WI38 (cell line): Measurements from ENCODE around the gene TM4SF4.

Experiments used
- H3K4me3 ChIP-seq: 2 replicates; pipeline ENCODE4 v1.5.1; 2011; ENCODE audit warnings: low read depth, mild to moderate bottlenecking, control low read depth, low read length
- TF ChIP-seq, protein P1 (sequence below): IDR thresholded peaks from 2 replicates; pipeline ENCODE4 v1.5.1; 2012; ENCODE audit warnings: low read depth, mild to moderate bottlenecking, control low read depth, low read length

TM4SF4 gene

DNA sequence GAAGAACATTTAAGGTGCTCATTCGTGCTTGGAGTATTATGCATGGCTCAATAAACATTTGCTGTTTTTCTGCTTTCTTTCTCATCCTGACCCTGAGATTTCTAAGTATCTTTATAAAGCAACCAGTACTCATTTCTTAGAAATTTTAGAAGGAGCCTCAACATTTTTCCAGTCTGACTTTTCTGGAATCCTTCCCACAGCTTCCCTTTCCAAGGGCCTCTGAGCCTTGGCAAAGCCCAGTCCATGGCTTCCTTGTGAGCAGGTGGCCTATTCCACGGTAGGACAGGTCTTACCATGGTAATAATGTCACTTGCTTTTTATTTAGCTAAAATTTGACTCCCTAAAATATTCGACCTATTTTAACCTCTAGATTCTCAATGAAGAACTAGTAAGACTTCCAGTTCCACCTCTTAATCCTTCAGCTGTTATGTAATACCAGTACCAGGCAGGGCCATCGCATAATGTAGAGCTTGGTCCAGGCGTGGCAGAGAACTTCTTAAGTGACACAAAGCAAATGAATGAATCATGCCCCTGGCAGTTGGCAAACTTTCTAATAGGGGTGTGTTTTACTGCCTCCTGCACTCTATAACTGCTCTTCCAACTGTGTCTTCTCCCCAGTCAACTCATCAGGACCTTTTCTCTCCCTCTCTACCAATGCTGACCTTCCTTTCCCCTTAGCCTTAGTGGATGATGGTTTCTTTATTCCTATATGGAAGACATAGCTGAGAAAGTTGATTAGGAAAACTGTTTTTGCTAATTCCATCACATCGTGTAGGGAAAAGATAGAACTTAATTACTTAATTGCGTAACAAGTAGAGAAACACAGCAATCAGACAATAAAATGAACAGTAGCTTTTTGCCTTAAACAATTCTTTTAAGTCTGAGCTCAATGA, 894 bp upstream of the TM4SF4 start:
- TF ChIP-seq, protein P1, sequence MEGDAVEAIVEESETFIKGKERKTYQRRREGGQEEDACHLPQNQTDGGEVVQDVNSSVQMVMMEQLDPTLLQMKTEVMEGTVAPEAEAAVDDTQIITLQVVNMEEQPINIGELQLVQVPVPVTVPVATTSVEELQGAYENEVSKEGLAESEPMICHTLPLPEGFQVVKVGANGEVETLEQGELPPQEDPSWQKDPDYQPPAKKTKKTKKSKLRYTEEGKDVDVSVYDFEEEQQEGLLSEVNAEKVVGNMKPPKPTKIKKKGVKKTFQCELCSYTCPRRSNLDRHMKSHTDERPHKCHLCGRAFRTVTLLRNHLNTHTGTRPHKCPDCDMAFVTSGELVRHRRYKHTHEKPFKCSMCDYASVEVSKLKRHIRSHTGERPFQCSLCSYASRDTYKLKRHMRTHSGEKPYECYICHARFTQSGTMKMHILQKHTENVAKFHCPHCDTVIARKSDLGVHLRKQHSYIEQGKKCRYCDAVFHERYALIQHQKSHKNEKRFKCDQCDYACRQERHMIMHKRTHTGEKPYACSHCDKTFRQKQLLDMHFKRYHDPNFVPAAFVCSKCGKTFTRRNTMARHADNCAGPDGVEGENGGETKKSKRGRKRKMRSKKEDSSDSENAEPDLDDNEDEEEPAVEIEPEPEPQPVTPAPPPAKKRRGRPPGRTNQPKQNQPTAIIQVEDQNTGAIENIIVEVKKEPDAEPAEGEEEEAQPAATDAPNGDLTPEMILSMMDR, result no peak
- H3K4me3 ChIP-seq, result no peak overlapping the region

DNA sequence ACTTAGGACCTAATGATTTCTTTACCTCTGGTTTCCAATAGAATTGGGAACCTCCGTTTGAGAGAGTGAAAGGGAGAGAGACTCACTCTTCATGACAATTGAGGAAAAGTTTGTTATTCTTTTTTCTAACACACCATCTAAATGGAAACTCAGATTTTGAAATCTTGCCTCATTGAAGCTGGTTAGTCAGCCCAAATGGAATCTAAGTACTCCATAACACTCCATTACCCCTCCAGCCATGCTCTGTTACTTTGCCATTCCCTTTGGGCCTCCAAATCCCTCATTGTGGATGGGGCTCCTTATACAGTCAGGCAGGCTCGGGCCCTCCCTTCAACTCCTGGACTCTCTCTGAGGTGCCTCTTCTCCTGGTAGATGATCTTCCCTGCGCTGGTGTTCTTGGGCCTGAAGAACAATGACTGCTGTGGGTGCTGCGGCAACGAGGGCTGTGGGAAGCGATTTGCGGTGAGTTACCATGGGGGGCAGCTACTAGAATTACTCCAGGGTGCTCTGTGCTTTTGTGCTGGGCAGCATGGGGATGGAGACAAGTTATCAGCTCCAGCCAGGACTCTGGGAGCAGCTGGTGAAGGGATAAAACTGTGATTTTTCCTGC, 1.1 kb downstream of the TM4SF4 start:
- TF ChIP-seq, protein P1, result no peak
- no peak overlapping the region for H3K4me3 ChIP-seq

DNA sequence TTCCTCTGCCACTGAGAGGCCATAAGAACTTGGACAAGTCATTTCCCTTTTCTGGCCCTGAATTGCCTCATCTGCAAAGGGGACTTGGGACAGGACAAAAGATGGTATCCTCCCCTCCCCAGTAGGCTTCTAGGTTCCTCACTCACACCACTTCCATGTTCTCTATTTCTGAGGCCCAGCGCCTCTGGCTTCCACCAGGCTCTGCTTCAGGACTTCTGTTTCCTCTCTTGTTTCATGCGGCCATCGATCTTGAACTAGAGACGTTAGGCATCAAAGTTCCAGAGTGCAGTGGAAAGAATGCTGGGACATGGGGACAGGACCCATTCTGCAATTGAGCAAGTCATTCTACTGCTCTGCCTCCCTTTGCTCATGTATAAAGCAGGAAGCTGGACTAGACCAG, 1.7 kb downstream of the TM4SF4 start:
- TF ChIP-seq, protein P1, result no peak
- H3K4me3 ChIP-seq, result no peak overlapping the region

DNA sequence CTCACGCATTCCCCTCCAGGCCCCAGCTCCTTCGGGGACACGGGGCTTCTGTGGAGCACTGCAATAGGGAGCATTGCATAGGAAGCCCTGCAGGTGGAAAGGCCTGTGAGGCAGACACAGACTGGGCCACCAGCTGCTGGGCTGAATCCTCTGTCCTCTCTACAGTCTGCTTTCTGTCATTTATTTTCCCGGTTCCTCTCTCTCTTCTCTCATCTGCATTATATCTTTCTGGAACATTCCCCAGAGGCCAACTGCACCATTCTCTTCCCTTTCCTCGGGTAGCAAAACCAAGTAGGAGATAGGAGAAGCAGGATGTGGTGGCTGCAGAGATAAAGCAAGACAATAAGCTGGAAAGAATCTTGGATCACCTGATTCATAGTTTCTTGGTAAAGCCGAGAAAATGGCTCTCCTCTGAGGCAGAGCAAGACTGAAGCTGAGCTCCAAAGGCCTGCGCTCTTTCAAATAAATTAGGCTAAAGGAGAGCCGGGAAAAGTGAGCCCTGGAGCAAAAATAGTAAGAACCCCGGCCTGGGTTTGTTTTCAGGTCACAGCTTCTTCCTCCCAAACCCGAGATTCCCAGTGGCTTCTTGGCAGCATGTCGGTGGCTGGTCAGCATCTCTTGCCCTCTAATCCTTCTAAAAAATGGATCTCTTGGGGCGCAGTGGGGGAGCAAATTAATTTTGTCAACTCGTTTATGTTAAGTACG, 5.3 kb downstream of the TM4SF4 start:
- TF ChIP-seq, protein P1, result no peak
- H3K4me3 ChIP-seq, result no peak overlapping the region

DNA sequence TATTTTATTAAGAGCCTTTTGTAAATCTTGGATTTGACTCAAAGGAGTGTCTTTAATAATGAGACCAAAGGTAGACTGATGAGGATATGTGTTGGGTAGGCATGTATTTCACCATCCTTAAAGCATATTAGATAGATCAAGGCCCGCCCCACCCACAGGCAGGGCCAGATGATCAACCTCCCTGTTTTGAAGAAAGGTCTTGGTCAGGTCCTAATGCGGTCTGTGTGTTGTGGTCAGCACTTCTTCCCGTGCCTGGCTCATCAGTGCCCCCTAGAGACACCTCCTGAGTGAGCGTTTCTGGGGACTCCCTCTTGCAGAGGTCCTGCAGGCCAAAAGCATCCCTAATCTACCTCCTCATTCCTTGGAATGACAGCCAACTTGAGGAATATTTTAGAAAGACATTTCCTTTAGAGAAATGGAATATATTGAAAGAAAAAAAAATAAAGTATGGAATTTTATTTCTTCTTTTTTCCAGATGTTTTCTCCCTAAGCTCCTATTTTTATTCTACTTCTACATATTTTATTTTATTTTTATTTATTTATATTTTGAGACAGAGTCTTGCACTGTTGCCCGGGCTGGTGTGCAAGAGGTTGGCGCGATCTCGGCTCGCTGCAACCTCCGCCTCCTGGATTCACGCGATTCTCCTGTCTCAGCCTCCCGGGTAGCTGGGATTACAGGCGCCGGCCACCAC, 6.0 kb downstream of the TM4SF4 start:
- no peak overlapping the region for H3K4me3 ChIP-seq
- TF ChIP-seq, protein P1, result peak; percentile 92

DNA sequence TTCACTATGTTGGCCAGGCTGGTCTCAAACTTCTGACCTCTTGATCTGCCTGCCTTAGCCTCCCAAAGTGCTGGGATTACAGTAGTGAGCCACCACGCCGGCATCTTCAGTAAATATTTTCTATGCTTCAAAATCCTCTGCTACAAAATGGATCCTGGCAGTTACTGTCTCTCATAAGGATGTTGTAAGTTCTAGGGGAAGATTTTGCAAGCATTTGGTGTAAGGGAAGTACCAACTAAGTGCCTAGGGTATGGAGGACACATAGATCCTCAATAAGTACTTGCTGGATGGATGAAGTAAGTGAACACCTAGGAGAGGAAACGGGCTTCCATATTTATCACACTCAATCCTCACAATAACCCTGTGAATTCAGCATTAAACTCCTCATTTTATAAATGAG, 6.6 kb downstream of the TM4SF4 start:
- TF ChIP-seq, protein P1, result no peak
- no peak overlapping the region for H3K4me3 ChIP-seq
